Kidney epithelial cell (primary cell): ENCODE data around the gene MEIOC. TPM values are rescaled to one million over a fixed set of nuclear protein-coding genes. Genes with fewer than 3 reads are reported as not detected.
"Not testable (repeated sequence)": the region's sequence is repeated elsewhere in the genome, so short reads cannot be mapped to it uniquely, and the experiment has no call there.

ENCODE experiments used
- DNase-seq: peaks from one replicate; pipeline ENCODE4 v3.0.0-alpha.2; 2010; ENCODE audit warnings: low read depth
- H3K27me3 ChIP-seq: 2 replicates; pipeline ENCODE4 v1.6.0; 2011; ENCODE audit warnings: low read length; ENCODE audit not compliant: control insufficient read depth, insufficient read depth
- H3K36me3 ChIP-seq: 2 replicates; pipeline ENCODE4 v1.5.1; 2011; ENCODE audit warnings: low read length; ENCODE audit not compliant: control insufficient read depth, insufficient read depth
- H3K4me3 ChIP-seq: 2 replicates; pipeline ENCODE4 v1.5.1; 2011; ENCODE audit warnings: low read depth, mild to moderate bottlenecking, control low read depth, low read length
- CTCF ChIP-seq: IDR thresholded peaks from 2 replicates; pipeline ENCODE4 v1.5.1; 2011; ENCODE audit warnings: mild to moderate bottlenecking, moderate library complexity, low read length, control low read depth, inconsistent platforms; ENCODE audit not compliant: insufficient read depth, poor library complexity, severe bottlenecking
- total RNA-seq: library from RNA; depleted of rRNA; stranded (reverse); fragments of >200 nt; gene quantifications from 2 replicates; pipeline ENCODE4 v1.2.3, GENCODE V29; 2015

Gene MEIOC
- total RNA-seq, 1 donor from 2014 or later, result 5.6 TPM

- Histone ChIP-seq H3K36me3 (no peaks in the 10 kb centered on the region), H3K4me3 (no peak overlapping the region)
Measured at GRCh38 chr17:44629314-44629713, 27.0 kb upstream of the MEIOC start.

GRCh38 chr17:44630703-44631102 lies 25.6 kb upstream of the MEIOC start:
- TF ChIP-seq CTCF, result no peak

More at GRCh38 chr17:44629314-44629713, 27.0 kb upstream of the MEIOC start:
- no peaks in the 10 kb centered on the region for H3K27me3 ChIP-seq
- no peak for DNase-seq
- TF ChIP-seq CTCF, result no peak

GRCh38 chr17:44633998-44634397 lies 22.3 kb upstream of the MEIOC start:
- no peaks in the 10 kb centered on the region for H3K27me3 ChIP-seq
- TF ChIP-seq CTCF, result no peak
- no peak for DNase-seq
- no peaks in the 10 kb centered on the region for H3K36me3 ChIP-seq
- H3K4me3 ChIP-seq, result no peak overlapping the region

More at GRCh38 chr17:44630703-44631102, 25.6 kb upstream of the MEIOC start:
- Histone ChIP-seq H3K4me3 (no peak overlapping the region), H3K27me3 (no peaks in the 10 kb centered on the region), H3K36me3 (no peaks in the 10 kb centered on the region)
- no peak for DNase-seq

GRCh38 chr17:44634401-44634800 lies 21.9 kb upstream of the MEIOC start:
- H3K36me3 ChIP-seq, H3K4me3 ChIP-seq, H3K27me3 ChIP-seq, DNase-seq: not testable (repeated sequence)

GRCh38 chr17:44636562-44636961 lies 19.7 kb upstream of the MEIOC start:
- DNase-seq, result no peak
- Histone ChIP-seq H3K4me3 (no peak overlapping the region), H3K27me3 (no peaks in the 10 kb centered on the region), H3K36me3 (no peaks in the 10 kb centered on the region)
- TF ChIP-seq CTCF, result no peak

GRCh38 chr17:44637066-44637465 lies 19.2 kb upstream of the MEIOC start:
- no peak for DNase-seq
- H3K27me3 ChIP-seq, result no peaks in the 10 kb centered on the region
- TF ChIP-seq CTCF, result no peak
- H3K36me3 ChIP-seq, result no peaks in the 10 kb centered on the region
- no peak overlapping the region for H3K4me3 ChIP-seq
